HepG2 (cell line): Measurements from ENCODE around the gene NT5C2.

Experiments
- FOXM1 ChIP-seq: sonication (generic); formaldehyde crosslinking; IDR thresholded peaks from 2 replicates; pipeline ENCODE4 v1.5.0; 2020; ENCODE audit warnings: missing genetic modification reagents
- HIVEP1 ChIP-seq: sonication (generic); formaldehyde crosslinking; IDR thresholded peaks from 2 replicates; pipeline ENCODE4 v1.4.0; 2020; ENCODE audit warnings: mild to moderate bottlenecking, missing genetic modification reagents
- POLR2A ChIP-seq, 2 experiments: IDR thresholded peaks; 2 replicates each; pipeline ENCODE4 v1.6.1; 2011; ENCODE audit warnings: low read depth in 2 of 2, low read length in 2 of 2, mild to moderate bottlenecking in 1 of 2, moderate library complexity in 1 of 2; ENCODE audit not compliant: insufficient read depth in 1 of 2
- TBP ChIP-seq: sonication (generic); formaldehyde crosslinking; IDR thresholded peaks from 2 replicates; pipeline ENCODE4 v1.5.0; 2020; ENCODE audit warnings: missing genetic modification reagents
- ZBTB20 ChIP-seq: sonication (generic); formaldehyde crosslinking; IDR thresholded peaks from 2 replicates; pipeline ENCODE4 v1.8.1; 2023; ENCODE audit warnings: missing genetic modification reagents, low read depth, mild to moderate bottlenecking, borderline replicate concordance
- ZSCAN9 ChIP-seq: IDR thresholded peaks from 2 replicates; pipeline ENCODE4 v1.6.1; 2016; ENCODE audit warnings: borderline replicate concordance
- TF ChIP-seq, protein P1 (sequence below): sonication (generic); formaldehyde crosslinking; IDR thresholded peaks from 2 replicates; pipeline ENCODE4 v1.4.0; 2020; ENCODE audit warnings: mild to moderate bottlenecking, missing genetic modification reagents
- TF ChIP-seq, protein P2 (sequence below), 2 experiments: sonication (generic) in 1 of 2; formaldehyde crosslinking in 1 of 2; IDR thresholded peaks; 2 replicates each; pipeline versions ENCODE4 v1.5.1 to v1.6.1; 2011 to 2020; ENCODE audit warnings: borderline replicate concordance in 1 of 2, low read depth in 1 of 2, low read length in 1 of 2, mild to moderate bottlenecking in 1 of 2, missing genetic modification reagents in 1 of 2, moderate library complexity in 1 of 2
- TF ChIP-seq, protein P3 (sequence below): sonication (generic); formaldehyde crosslinking; IDR thresholded peaks from 2 replicates; pipeline ENCODE4 v1.5.0; 2020; ENCODE audit warnings: mild to moderate bottlenecking, missing genetic modification reagents, moderate library complexity

DNA sequence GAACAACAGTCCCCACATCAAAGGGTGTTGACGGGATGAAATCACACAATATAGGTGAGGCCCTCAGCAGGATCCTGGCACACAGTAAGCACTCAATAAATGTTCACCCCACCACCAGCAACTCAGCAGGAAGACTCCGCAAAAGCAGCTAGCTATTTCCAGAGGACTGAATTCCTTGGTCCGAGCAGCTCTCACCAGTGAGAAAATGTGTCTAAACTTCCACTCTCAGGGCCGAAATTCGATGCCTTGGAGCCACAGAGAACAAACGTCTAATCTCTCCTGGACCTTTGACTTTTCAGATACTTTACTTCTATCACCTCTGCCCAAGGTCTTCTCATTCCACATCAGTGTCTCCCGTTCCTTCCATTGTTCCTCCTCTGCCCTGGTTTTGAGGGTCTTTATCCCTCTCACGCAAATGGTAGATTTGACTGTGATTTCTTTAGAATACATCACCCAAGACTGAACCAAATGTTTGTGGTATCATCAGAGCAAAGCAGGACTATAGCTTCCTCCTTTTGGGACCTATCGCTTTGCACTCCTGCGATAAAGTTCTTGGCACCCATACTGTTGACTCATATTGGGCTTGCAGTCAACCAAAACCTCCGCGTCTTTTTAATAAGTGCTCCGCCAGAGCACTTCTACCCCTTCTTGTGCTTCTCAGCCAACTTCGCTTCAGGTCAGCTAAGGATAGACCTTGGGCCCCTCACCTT is 903 bp upstream of the NT5C2 start:
- no peak for TF ChIP-seq FOXM1 (CRISPR knock-in tag)
- no peak for TF ChIP-seq HIVEP1 (CRISPR knock-in tag)
- TF ChIP-seq, protein P1, sequence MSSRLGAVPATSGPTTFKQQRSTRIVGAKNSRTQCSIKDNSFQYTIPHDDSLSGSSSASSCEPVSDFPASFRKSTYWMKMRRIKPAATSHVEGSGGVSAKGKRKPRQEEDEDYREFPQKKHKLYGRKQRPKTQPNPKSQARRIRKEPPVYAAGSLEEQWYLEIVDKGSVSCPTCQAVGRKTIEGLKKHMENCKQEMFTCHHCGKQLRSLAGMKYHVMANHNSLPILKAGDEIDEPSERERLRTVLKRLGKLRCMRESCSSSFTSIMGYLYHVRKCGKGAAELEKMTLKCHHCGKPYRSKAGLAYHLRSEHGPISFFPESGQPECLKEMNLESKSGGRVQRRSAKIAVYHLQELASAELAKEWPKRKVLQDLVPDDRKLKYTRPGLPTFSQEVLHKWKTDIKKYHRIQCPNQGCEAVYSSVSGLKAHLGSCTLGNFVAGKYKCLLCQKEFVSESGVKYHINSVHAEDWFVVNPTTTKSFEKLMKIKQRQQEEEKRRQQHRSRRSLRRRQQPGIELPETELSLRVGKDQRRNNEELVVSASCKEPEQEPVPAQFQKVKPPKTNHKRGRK: no peak
- TF ChIP-seq, protein P2, sequence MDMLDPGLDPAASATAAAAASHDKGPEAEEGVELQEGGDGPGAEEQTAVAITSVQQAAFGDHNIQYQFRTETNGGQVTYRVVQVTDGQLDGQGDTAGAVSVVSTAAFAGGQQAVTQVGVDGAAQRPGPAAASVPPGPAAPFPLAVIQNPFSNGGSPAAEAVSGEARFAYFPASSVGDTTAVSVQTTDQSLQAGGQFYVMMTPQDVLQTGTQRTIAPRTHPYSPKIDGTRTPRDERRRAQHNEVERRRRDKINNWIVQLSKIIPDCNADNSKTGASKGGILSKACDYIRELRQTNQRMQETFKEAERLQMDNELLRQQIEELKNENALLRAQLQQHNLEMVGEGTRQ (IDR thresholded peaks at IDR 0.05; ENCODE audit: low read depth, low read length): no peak
- TF ChIP-seq, protein P2 (CRISPR knock-in tag; IDR thresholded peaks at IDR 0.05; ENCODE audit: borderline replicate concordance): no peak
- TF ChIP-seq ZSCAN9 (CRISPR knock-in tag): no peak
- TF ChIP-seq ZBTB20 (CRISPR knock-in tag): no peak
- TF ChIP-seq POLR2A (IDR thresholded peaks at IDR 0.05; ENCODE audit: insufficient read depth in 1 of 2, low read depth in 2 of 2, low read length in 2 of 2): no peak
- TF ChIP-seq, protein P3, sequence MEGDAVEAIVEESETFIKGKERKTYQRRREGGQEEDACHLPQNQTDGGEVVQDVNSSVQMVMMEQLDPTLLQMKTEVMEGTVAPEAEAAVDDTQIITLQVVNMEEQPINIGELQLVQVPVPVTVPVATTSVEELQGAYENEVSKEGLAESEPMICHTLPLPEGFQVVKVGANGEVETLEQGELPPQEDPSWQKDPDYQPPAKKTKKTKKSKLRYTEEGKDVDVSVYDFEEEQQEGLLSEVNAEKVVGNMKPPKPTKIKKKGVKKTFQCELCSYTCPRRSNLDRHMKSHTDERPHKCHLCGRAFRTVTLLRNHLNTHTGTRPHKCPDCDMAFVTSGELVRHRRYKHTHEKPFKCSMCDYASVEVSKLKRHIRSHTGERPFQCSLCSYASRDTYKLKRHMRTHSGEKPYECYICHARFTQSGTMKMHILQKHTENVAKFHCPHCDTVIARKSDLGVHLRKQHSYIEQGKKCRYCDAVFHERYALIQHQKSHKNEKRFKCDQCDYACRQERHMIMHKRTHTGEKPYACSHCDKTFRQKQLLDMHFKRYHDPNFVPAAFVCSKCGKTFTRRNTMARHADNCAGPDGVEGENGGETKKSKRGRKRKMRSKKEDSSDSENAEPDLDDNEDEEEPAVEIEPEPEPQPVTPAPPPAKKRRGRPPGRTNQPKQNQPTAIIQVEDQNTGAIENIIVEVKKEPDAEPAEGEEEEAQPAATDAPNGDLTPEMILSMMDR: no peak
- TF ChIP-seq TBP (CRISPR knock-in tag): no peak
